HUDEP-2 (cell line): ENCODE data around the gene CCL27.
A peak's percentile ranks its signal among the peaks of the same experiment; 100 is the strongest.
"Not testable (repeated sequence)": the region's sequence is repeated elsewhere in the genome, so short reads cannot be mapped to it uniquely, and the experiment has no call there.

Experiments
- DNase-seq, 76 experiments: peaks; one replicate each; lab custom pipeline; 2025; ENCODE audit not compliant: unreplicated experiment in 76 of 76; lab: John Stamatoyannopoulos, UW

Gene CCL27

DNA sequence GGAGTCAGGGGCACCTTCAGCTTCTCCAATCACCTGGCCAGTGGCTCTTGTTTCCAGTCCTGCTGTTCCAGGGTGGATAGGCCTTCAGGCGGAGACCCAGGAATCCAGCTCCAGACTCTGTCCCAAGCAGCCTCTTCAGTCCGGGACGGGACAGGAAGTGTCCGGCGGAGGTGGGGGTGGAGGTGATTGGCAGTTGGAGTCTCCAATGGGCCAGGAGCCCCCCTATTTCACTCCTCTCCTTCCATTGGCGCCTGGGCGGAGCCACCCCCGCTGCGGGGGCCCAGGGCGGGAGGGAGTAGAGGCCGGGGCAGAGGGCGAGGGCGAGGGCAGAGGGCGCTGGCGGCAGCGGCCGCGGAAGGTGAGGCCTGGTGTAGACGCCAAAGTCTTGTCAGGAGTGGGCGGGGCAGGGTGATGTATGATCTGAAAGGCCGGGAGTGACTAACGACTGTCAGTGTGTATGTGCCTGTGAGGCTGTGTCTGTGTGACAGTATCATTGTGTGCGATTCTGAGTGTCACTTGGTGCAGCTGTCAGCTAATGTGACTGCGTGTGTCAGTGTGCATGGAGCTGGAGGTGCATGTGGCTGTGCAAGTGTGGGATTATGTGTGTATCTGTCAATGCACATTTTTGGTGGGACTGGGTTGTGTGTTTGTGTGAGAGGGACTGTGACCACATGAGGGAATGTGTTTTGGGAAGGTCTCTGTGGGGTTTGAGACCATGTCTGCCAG is 10.4 kb downstream of the CCL27 start, which contains the start of gene IL11RA:
Gene IL11RA, plus strand, starts transcription at position 310 of the 726 bp plus-strand sequence. CDS start 3,033 bp downstream, outside the sequence.
- DNase-seq: peak in 72 of 76 experiments; percentile 48 to 97 (median 82)

DNA sequence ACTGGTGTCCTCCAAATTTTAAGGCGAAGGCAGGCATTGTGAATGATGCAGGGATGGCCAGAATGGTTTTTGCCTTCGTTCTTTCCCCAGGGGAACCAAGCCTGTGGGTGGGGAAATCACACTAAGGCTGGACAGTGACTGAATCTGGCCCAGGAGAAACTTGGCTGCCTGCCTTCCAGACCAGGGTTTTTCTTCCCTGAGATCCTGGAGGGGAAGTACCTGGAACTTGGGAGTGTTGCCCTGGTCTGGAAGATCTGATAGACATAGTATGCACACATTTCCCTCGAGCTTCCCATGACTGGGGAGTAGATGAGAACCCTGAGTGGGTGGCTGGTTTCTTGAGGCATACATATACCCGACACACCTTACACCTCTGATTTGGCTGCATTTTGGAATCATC is 11.1 kb downstream of the CCL27 start:
- no peak for DNase-seq

DNA sequence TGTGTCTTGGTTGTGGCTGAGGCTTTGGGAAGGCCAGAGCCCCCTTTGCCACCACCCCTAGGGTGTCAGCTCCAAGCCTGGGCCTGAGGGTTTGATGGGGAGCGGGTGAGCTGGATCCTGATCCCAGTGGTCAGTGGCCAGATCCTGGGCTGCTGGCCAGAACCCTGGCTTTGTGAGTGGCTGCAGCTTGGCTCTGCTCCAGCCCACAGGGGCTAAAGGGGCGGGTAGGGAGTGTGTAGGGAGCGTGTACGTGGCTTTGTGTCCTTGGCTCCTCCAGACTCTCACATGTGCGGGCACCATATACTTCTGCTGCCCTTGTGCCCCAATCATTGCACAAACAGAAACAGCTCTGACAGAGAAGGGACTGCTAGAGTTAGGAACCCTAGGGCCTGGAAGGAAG is 11.6 kb downstream of the CCL27 start:
- DNase-seq: no peak

DNA sequence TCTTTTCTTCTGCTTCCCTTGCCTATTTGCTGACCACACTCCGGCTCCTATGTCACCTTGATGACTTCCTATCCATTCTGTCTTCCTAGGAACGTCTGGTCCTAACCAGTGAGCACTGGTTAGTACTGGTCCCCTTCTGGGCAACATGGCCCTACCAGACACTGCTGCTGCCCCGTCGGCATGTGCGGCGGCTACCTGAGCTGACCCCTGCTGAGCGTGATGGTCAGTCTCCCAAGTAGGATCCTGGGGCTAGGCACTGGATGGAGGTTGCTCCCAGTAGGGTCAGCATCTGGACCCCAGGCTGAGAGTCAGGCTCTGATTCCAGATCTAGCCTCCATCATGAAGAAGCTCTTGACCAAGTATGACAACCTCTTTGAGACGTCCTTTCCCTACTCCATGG is 13.8 kb downstream of the CCL27 start:
- DNase-seq: no peak

DNA sequence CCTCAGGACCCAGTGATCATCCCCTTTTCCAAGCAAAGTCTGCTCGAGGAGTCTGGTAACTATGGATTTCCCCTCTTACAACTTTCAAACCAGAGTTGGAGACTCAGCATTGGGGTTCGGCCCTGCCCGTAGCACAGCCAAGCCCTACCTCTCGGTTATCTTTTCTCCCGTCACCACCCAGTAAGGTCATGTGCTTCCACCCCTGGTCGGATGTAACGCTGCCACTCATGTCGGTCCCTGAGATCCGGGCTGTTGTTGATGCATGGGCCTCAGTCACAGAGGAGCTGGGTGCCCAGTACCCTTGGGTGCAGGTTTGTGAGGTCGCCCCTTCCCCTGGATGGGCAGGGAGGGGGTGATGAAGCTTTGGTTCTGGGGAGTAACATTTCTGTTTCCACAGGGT is 14.8 kb downstream of the CCL27 start:
- DNase-seq: peak in 63 of 76 experiments; percentile 3 to 73 (median 42)

DNA sequence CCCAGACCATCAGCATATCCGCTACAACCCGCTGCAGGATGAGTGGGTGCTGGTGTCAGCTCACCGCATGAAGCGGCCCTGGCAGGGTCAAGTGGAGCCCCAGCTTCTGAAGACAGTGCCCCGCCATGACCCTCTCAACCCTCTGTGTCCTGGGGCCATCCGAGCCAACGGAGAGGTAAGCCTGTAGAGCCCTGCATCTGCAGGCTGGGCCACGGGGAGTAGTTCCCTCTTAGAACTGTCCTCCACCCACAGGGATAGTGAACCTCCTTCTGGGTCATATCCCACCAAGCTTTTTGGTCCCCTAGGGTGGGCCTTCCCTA is 15.4 kb downstream of the CCL27 start:
- DNase-seq: peak in 2 of 76 experiments; percentile 38 to 50

DNA sequence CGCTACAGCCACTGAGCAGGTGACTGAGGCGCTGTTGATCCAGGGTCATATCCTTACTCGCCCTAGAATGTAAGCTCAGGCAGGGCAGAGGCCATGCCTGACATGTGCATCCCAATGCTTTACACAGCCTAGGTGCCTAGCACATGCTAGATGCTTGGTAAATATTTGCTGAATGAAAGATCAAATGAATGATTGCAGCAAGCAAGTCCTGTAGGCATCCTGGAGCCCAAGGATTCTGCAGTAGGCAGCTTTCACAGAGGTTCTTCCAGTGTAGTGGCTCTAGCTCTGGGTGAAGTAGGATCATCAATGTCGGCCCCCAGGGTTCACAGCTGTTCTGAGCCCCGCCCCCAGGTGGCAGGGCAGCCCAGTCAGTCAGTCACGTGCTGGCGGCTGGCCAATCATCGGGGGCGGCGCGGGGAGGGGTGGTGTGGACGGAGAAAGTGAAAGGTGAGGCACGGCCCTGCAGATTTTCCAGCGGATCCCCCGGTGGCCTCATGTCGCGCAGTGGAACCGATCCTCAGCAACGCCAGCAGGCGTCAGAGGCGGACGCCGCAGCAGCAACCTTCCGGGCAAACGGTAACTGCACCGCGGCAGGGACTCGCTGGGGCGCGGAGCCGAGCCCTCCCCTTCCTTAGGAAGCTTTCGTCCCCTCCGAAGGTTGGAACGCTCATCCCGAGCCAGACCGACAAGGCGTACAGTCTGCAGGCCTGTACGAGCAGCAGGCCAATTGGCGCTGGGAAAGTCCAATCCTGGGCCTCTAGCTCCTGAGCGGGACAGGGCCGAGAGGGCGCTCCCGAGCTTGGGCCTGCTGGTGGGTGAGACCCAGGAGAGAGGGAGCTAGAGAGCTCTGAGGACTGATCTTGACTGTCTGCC is 16.0 kb downstream of the CCL27 start, which contains the start of gene GALT:
Gene GALT, plus strand, starts transcription at position 465 of the 873 bp plus-strand sequence. Its CDS starts 30 bp downstream, at position 495.
- DNase-seq: peak in 74 of 76 experiments; percentile 54 to 97 (median 89)

DNA sequence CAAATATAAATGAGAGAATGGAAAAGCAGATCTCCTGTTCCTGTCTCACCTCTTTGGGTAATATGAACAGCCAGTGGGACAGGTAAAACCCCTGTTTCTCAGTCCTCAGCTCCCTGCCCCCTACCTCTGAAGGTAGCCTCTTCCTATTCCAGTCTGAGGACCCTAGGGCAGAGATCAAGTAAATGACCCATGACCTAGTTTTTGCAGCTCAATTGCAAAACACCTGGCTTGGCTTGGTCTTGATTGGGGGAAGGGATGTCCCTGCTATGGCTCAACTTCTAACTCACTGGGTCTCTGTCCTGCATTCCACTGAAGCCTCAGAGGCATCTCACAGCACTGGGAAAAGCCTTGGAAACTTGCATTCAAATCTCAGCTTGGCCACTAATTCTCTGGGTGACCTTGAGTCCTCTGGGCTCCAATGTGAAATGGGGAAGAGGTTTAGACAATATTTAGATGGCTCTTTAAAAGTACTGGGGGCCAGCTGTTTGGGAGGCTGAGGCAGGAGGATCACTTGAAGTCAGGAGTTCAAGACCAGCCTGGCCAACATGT is 17.6 kb downstream of the CCL27 start:
- no peak for DNase-seq

DNA sequence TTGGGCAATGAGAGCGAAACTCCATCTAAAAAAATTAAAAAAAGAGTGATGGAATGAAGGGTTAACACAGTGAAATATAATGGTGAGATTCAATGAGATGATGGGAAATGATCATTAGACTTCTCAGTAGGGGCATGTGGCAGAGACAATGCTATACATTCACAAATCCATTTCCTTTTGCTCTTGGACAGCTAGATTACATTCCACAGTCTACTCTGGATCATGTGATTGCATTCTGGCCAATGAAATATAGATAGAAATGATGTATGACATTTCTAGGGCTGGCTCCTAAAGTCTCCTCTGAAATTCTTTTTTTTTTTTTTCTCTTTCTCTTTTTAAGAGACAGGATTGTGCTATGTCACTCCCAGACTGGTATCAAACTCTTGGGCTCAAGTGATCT is 19.8 kb downstream of the CCL27 start:
- DNase-seq: no peak

DNA sequence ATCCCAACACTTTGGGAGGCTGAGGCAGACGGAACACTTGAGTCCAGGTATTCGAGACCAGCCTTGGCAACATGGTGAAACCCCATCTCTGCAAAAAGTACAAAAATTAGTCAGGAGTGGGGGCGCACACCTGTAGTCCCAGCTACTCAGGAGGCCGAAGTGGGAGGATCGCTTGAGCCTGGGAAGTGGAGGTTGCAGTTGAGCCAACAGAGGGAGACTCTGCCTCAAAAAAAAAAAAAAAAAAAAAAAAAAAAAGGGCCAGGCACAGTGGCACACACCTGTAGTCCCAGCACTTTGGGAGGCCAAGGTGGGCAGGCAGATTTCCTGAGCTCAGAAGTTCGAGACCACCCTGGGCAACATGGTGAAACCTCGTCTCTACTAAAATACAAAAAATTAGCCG is 23.1 kb downstream of the CCL27 start:
- not testable (repeated sequence) for DNase-seq

DNA sequence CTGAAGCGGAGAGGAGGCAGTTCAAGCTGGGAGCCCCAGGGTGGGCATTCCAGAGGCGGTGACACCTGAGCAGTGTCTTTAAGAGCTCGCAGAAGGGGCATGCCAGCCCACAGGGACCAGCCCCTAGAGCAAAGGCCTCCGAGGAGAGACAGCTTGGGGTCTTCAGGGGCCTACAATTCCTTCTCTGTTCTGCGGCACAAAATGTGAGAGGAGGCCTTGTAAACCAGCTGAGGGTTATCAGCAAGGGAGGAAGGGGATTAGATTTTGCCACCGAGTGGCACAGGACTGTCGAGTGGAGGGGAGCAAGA is 24.4 kb downstream of the CCL27 start:
- no peak for DNase-seq

DNA sequence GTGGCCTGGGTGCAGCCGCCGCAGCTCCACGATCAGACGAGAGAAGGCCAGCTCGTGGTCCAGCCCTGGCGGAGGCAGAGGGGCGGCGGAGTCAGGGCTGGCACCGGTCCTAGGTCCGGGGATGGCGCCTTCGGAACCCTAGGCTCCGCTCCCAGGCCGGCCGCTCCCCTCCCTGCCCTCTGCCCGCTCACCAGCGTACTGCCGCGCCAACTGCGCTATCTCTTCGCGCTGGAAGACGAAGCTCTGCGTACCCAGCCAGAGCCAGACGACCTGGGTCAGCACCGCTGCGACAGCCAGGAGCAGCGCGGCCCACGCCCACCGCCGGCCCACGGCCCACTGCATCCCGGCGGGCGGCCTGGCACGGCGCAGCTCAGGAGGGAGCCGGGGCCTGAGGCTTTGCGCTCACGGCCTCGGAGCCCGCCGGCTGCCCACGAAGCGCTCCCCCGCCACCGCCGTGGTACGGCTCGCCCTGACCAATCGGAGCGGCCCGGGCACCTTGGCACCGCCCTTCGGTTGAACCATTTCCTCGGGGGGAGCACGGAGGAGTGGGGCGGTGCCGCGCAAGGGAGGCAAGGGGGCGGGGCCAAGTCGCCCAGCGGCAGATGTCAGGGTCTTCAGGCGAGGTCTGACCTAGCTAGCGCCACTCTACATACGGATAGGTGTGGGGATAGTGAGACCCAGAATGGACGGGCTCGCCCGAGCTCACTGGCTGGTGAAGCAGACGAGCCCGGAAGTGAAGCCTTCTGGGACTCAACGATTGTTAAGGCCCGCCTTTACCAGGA is 24.9 kb downstream of the CCL27 start, which contains the start of gene SIGMAR1:
Gene SIGMAR1, minus strand, starts transcription at position 432 of the 782 bp plus-strand sequence. Its CDS starts 90 bp downstream, at position 342.
- peak; percentile 10 to 95 (median 88) for DNase-seq

DNA sequence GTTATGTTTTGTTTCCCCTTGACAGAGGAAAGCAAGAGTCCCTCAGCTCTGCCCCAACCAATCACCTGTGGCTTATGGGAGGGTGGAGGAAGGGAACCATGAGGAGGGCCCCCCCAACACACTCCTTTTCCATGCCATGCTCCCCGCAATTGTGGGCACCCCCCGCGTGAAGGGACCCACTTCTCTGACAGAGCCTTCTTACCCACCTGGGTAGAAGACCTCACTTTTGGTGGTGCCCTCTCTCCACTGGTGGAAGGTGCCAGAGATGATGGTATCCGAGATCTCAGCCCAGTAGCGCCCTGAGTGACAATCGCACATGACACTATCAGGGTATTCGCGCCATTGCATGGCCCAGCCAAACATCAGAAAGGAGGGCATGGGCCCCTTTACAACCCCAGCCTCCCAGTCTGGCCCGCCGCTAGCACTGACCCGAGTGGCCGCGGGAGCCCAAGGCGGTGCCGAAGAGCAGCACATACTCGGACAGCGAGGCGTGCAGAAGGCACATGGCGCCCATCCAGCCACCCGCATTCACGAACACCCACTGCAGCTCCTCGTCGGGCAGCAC is 25.6 kb downstream of the CCL27 start:
- DNase-seq: peak in 16 of 76 experiments; percentile 11 to 68 (median 44)

DNA sequence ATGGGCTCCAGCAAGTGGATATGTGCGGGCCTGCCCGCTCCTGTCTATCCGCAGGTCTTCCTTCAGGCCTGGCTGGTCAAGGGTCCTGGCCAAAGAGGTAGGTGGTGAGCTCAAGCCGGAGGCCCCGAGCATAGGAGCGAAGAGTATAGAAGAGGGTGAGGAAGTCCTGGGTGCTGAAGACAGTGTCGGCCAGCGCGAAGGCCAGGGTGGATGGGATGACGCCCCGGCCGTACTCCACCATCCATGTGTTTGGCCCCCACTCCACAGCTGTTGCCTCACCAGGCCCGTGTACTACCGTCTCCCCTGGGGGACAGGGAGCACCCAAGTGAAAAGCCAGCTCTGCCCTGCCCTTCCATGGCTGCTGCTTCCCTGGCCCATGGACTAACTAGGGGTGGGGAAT is 26.9 kb downstream of the CCL27 start:
- DNase-seq: no peak

DNA sequence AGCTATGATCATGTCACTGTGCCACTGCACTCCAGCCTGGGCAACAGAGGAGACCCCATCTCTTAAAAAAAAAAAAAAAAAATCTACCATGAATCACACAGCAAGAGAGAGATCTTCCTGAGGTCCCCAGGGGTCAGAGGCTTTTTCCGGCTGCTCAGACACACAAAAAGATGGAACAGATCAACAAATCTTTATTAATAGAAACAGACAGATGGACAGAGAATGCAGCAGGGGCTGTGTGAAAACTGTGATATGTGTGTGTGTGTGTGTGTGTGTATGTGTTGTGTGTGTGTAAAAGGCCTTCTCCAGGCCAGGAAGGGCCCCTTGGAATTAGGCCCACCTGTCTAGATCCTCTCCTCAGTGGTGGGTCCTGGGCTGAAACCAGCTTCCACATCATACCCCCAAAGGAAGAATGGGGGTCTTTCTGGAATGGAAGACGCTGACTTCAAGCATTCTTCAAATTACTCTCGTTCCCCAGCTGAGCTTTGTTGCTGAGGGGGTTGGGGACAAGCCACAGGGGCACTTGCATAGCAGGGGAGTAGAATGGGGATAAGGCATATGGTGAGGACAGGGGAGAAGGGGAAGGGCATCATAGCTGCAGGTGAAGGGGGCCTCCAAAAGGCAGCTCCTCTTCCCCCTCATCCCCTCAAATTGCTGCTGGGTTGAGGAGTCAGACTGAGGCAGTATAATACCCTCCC is 27.8 kb downstream of the CCL27 start:
- no peak for DNase-seq

DNA sequence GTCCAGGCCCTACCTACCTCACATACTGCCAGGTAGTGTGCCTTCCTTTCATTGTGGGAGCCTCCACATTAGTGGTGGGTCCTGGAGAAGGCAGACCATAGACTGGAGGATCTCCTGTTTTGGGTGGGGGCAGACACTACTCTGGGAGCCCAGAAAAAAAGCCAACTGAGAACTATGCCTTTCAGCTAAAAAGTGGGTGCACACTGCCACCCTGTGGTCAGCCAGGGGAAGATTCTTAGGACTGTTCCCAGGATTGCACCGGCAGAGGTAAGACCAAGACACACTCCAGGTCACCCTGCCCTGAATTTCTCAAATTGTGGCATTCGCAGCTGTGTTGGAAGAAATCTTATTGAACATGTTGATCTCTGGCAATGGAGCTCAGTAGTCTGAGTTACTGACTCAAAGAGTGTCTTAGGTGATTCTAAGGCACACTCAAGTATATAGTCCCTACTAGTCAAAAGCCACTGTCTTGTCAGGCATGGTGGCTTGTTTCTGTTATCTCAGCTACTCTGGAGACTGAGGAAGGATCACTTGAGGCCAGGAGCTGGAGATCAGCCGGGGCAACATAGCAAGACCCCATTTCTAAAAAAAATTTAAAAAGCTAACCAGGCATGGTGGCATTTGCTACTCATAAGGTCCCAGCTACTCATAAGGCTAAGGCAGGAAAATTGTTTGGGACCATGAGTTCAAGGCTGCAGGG is 28.5 kb downstream of the CCL27 start:
- peak in 69 of 76 experiments; percentile 14 to 81 (median 57) for DNase-seq

DNA sequence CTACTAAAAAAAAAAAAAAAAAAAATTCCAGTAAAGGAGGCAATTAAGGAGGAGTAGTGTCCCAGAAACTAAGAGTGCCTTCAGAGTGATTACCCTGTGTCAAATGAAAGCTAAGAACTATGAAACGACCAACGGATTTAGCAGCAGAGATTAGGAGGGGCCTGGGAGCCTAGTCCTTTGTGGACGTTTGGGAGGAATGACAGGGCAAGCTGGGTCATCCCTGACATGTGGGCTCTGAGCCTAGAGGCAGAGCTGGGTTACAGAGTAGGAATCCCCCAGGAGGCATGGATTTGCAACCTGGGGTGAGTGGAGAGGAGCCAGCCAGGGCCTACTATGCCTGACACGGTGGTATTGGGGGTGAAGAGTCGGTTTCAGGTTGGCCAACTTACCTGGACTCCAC is 29.3 kb downstream of the CCL27 start:
- DNase-seq: no peak

DNA sequence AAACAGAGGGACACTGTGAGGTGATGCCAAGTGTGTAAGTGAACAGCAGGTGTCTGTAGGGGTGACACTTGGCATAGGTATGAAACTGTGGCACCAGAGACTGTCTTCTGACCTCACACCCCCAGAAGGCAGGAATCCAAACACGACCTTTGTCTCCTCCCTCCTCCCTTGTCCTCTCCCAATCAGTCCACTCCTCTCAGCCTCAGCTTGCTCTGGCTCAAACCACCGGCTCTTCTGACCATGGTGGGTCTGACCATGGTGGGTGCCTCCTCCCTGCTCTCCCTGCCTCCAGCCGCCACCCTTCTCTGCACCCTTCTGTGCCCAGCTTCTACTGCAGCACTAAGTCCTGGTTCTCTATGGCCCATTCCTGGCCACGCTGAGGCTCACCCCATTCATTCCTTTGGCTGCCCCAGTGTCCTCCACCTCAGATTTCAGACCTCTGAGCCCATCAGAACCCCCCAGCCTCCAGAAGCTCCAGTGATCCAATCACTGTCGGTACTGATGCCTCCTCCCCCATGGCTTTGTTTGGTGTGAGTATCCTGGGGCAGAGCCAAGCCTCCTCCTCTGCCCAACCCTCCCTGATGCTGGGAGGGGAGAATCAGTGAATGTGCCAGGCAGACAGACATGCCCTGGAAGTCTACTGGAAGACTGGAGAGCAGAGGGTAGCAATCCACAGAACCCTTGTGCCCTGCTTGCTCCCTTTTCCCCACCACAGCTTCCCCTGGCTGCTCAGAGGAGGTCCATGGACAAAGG is 31.9 kb downstream of the CCL27 start:
- peak in 1 of 76 experiments; percentile 9 for DNase-seq

DNA sequence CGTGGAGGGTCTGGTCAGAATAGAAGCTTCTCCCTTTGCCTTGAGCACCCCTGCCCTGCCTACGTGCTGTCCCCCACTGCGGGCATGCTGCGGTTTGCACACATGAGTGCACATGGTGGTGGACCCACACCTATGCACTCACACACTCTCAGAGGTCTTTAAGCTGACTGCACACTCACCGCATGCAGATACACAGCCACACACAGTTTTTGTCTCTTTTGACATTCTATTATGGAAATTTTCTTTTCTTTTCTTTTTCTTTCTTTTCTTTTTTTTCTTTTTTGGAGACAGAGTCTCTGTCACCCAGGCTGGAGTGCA is 33.0 kb downstream of the CCL27 start:
- DNase-seq: no peak
